Glomerular endothelial cell (primary cell): ENCODE results near the gene HDAC1. TPM values are rescaled to one million over a fixed set of nuclear protein-coding genes. Genes with fewer than 3 reads are reported as not detected.
"Not testable (repeated sequence)": the region's sequence is repeated elsewhere in the genome, so short reads cannot be mapped to it uniquely, and the experiment has no call there.

Experiments used
- DNase-seq: peaks from one replicate; pipeline ENCODE4 v3.0.0-alpha.2; 2011; ENCODE audit warnings: low read depth, low spot score; ENCODE audit errors: extremely low read depth
- total RNA-seq: library from RNA; depleted of rRNA; stranded (reverse); fragments of >200 nt; gene quantifications from 2 replicates; pipeline ENCODE4 v1.2.3, GENCODE V29; 2015

Gene HDAC1
- total RNA-seq, 1 donor from 2014 or later, result 150 TPM

DNA sequence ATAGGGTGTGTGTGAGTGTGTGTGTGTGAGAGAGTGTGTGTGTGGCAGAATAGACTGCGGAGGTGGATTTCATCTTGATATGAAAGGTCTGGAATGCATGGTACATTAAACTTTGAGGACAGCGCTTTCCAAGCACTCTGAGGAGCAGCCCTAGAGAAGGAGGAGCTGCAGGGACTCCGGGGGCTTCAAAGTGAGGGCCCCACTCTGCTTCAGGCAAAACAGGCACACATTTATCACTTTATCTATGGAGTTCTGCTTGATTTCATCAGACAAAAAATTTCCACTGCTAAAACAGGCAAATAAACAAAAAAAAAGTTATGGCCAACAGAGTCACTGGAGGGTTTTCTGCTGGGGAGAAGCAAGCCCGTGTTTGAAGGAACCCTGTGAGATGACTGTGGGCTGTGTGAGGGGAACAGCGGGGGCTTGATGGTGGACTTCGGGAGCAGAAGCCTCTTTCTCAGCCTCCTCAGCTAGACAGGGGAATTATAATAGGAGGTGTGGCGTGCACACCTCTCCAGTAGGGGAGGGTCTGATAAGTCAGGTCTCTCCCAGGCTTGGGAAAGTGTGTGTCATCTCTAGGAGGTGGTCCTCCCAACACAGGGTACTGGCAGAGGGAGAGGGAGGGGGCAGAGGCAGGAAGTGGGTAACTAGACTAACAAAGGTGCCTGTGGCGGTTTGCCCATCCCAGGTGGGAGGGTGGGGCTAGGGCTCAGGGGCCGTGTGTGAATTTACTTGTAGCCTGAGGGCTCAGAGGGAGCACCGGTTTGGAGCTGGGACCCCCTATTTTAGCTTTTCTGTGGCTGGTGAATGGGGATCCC, 18.3 kb upstream of the HDAC1 start:
- no peak for DNase-seq

DNA sequence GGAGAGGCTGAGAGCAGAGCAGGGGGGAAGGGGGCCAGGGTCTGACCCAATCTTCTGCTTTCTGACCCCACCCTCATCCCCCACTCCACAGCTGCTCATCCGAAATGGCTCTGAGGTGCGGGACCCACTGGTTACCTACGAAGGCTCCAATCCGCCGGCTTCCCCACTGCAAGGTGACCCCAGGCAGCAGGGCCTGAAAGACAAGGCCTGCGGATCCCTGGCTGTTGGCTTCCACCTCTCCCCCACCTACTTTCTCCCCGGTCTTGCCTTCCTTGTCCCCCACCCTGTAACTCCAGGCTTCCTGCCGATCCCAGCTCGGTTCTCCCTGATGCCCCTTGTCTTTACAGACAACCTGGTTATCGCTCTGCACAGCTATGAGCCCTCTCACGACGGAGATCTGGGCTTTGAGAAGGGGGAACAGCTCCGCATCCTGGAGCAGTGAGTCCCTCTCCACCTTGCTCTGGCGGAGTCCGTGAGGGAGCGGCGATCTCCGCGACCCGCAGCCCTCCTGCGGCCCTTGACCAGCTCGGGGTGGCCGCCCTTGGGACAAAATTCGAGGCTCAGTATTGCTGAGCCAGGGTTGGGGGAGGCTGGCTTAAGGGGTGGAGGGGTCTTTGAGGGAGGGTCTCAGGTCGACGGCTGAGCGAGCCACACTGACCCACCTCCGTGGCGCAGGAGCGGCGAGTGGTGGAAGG, 17.1 kb upstream of the HDAC1 start:
- no peak for DNase-seq

DNA sequence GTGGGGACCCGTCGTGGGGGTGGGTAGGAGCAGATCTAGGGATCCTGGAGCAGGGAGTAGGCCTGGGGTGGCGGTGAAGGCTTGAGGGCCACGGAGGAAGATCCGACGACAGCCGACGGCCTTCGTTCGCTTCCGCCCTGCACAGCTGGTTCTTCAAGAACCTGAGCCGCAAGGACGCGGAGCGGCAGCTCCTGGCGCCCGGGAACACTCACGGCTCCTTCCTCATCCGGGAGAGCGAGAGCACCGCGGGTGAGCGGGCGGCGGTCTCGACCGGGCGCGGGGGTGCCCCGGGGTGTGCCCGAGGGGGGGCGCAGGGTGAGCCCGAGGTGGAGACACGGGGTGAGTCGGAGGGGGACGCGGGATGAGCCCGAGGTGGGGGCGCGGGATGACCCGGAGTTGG, 16.5 kb upstream of the HDAC1 start:
- no peak for DNase-seq

DNA sequence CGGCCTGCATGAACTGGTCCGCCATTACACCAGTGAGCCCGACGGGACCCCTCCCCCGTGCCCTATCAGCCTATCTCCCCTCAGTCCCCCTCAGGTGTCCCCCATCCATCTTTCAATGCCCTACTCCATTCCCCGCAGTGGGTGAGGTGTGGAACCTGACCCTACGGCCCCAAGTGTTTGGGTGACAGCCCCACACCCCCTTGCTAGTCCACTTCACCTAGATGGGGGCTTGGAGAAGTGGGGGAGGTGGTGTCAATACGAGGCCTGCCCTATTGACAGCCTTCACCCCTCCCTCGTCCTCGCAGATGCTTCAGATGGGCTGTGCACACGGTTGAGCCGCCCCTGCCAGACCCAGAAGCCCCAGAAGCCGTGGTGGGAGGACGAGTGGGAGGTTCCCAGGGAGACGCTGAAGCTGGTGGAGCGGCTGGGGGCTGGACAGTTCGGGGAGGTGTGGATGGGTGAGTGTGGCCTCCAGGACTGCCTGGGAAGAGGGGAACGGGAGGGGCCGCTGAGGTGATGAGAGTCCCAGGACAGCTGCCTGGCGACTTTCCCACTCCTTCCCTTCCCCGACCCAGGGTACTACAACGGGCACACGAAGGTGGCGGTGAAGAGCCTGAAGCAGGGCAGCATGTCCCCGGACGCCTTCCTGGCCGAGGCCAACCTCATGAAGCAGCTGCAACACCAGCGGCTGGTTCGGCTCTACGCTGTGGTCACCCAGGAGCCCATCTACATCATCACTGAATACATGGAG, 15.7 kb upstream of the HDAC1 start:
- DNase-seq, result no peak

DNA sequence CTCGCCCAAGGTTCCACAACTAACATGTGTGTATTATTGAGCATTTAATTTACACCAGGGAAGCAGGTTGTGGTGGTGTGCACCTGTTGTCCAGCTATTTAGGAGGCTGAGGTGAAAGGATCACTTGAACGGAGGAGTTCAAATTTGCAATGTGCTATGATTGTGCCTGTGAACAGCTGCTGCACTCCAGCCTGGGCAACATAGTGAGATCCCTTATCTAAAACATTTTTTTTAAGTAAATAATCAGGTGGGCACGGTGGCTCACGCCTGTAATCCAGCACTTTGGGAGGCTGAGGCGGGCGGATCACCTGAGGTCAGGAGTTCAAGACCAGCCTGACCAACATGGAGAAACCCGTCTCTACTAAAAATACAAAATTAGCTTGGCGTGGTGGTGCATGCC, 7.1 kb upstream of the HDAC1 start:
- not testable (repeated sequence) for DNase-seq

DNA sequence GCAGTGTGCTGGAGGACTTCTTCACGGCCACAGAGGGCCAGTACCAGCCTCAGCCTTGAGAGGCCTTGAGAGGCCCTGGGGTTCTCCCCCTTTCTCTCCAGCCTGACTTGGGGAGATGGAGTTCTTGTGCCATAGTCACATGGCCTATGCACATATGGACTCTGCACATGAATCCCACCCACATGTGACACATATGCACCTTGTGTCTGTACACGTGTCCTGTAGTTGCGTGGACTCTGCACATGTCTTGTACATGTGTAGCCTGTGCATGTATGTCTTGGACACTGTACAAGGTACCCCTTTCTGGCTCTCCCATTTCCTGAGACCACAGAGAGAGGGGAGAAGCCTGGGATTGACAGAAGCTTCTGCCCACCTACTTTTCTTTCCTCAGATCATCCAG, 6.2 kb upstream of the HDAC1 start:
- no peak for DNase-seq

DNA sequence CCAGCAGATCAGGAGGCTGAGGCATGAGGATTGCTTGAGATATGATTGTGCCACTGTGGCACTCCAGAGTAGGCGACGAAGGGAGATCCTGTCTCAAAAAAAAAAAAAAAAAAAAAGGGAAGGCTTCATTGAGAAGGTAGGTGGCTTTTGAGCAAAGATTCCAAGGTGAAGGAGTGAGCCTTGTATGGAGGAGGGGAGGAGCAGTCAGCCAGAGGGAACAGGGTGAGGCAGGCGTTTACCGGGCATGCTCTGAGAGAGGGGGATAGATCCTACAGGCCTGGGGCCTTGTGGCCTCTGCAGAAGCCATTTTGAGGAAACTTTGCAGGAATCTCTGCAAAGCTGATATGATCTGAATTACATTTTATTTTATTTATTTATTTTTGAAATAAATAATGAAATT, 5.1 kb upstream of the HDAC1 start:
- DNase-seq, result no peak

DNA sequence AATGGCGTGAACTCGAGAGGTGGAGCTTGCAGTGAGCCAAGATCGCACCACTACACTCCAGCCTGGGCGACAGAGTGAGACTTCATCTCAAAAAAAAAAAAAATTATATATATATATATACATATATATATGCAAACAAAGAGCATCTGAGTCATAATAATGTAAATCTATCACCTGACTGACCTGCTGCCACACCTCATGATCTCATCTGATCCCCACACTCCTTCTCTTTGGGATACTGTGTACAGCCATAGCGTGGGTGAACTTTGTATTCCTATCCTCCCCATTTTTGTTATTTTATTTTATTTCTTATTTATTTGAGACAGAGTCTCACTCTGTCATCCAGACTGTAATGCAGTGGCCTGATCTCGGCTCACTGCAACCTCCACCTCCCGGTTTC, 2.6 kb upstream of the HDAC1 start:
- no peak for DNase-seq

DNA sequence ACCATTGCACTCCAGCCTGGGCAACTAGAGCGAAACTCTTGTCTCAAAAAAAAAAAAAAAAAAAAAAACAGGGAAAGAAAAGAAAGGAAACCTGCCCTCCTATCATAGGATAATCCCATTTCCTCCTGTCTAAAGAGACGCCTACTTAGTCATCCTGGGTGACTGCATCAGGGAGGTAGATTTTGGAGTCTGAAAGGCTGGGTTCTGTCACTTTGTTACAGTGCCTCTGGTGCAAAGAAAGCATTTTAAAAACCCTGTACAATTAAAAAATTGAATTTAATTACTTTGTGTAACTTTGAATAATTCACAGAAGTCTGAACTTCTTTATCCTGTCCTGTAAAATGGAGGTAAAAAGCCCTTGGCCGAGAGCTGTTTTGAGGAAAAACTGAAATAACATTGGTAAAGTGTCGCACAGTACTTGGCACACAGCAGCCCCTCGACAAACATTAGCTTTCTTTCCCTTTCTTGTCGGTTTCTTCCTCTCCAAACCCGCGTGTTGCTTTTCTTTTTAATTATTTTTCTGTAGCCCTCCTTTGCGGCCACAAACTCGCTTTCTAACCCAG, 657 bp upstream of the HDAC1 start:
- no peak for DNase-seq

DNA sequence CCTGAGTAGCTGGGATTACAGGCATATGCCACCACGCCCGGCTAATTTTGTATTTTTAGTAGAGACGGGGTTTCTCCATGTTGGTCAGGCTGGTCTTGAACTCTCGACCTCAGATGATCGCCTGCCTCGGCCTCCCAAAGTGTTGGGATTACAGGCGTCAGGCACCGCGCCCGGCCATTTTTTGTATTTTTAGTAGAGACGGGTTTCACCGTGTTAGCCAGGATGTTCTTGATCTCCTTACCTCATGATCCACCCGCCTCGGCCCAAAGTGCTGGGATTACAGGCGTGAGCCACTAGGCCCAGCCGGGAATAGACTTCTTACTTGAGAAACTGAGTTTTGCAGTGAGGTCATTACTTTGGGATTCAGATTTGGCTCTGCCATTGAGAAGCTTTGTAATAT, 6.3 kb downstream of the HDAC1 start:
- not testable (repeated sequence) for DNase-seq

DNA sequence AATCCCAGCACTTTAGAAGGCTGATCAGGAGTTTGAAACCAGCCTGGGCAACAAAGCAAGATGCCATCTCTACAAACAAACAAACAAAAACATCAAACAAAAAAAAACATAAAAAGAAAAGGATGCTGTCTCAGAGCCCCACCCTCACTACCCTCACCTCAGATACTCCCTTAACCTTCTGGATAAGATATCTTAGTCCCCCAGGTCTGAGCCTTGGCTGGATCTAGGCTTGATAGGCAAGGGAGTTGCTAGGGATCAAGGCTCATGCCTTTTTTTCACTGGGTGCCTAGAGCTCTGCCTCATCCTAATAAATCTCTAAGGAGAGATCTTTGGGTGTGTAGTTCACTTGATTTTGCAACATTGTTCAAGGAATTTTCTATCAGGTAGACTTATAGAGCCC, 7.4 kb downstream of the HDAC1 start:
- DNase-seq, result no peak

DNA sequence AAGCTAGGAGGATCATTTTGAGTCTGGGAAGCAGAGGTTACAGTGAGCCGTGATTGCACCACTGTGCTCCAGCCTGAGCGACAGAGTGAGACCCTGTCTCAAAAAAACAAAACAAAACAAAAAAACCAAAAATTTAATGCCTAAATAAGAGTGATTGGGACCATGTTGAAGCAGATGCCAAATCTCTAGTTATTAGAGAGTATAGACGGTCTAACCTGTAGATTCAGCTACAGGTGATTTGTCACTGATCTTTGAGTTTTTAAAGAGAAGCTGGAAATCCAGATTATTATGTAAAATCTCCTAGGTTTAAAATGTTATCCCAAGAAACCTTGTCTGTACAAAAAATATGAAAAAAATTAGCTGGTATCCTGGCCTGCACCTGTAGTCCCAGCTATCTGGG, 11.5 kb downstream of the HDAC1 start:
- DNase-seq, result no peak

DNA sequence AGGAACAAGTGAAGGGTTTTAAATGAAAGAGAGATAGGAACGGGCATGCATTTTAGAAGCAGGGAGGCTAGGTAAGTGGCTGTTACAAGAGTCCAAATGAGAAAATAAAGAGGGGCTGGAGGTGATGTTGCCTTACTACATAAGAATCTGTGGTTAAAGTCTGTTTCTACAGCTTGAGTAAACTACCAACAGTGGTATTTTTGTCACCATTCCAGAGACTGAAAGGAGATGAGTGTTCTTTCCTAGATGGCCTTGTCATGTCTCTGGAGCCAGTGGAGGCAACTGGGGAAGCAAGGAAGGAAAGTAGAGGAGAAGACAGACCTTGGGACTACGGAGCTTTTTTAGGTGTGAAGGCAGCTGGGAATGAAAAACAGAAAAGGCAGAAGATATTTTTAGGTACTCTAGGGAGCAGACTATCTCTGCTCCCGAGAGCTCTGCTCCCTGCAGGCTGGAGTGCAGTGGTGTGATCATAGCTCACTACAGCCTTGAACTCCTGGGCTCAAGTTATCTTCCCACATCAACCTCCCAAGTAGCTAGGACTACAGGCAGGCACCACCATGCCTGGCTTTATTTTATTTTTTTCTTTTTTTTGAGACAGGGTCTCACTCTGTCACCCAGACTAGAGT, 12.2 kb downstream of the HDAC1 start:
- no peak for DNase-seq

DNA sequence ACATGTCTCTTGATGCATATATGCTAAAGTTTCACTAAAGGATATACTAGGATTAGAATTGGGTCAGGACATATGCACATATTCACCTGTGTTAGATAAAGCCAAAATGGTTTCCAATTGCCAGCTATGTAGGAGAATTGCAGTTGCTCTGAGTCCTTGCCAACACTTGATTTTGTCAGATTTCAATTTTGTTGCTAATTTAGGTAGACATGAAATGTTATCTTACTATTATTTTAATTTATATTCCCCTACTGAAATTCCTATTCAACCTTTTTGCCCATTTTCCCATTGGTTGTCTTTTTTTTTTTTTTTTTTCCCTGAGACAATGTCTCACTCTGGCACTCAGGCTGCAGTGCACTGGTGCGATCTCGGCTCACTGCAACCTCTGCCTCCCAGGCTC, 13.4 kb downstream of the HDAC1 start:
- DNase-seq, result no peak

DNA sequence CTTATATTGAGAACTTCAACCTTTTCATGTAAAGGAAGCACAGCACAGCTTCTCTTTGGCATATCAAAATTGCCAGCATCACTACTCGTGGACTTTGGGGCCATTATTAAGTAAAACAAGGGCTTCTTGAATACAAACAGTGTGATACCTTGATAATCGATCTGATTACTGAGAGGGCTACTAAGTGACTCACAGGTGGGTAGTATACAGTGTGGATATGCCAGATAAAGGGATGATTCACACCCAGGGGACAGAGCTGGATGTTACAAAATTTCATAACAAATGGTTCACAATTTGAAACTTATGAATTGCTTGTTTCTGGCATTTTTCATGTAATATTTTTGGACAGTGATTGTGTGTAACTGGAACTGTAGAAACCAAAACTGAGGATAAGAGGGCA, 15.4 kb downstream of the HDAC1 start:
- DNase-seq, result no peak

DNA sequence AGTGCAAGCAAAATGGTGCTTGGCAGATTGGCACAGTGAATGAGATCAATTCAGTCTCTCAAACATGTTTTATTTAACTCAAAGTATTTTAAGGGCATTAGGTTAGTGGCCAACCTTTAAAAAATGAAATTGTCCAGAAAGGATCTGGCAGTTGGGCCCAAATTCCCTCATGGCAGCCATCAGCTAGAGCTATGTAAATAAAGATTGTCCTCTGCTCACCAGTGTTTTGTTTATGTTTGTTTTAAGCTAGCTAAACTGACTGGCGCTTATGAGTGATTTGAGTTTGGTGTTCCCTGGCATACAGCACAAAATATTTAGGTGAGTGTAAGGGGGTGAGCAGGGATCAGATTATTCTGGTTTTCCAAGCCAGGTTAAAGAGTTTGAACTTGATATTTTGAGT, 18.1 kb downstream of the HDAC1 start:
- no peak for DNase-seq

DNA sequence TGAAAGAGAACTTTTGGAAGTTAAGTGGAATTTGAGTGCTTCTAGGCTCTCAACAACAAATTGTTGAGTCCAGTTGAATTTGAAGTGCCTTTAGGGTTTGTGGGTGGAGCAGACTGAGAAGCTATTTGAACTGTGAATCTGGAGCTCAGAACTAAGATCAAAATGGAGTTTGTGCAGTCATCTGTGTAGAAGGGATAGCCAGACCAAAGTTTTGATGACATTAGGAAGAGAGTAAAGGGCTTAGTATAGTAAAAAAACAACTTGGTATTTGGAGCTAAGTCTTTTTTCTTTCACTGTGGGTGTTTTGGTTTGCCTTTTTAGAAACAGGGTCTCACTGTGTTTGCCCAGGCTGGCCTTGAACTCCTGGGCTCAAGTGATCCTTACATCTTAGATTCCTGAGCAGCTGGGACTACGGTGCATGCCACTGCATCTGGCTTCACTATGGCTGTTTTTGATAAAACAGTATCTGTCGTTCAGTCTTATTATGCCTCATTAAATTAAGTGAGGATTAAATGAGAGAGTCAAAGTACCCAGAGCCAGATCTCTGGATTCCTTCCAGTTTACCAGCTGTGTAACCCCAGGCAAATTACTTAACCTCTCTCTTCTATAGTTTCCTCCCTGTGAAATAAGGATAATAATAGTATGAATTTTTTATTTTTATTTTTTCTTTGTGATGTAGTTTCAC, 20.0 kb downstream of the HDAC1 start:
- no peak for DNase-seq

DNA sequence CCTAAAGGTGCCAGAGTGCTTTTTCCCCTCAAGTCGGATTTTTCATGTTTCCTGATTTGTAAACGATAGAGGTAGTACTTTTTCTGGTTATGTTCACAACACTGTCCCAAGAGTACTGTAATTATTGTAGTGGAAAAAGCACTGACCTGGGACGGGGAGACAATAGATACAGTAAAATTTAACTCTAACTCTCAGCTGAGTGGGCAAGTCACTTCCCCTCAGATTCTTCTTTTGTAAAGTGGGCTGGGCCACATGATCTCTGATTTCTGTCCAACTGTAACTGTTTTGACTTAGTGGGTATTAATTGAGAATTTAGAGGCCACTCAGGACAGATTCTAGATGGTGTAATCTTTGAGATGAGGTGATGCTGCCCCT, 25.0 kb downstream of the HDAC1 start:
- no peak for DNase-seq

DNA sequence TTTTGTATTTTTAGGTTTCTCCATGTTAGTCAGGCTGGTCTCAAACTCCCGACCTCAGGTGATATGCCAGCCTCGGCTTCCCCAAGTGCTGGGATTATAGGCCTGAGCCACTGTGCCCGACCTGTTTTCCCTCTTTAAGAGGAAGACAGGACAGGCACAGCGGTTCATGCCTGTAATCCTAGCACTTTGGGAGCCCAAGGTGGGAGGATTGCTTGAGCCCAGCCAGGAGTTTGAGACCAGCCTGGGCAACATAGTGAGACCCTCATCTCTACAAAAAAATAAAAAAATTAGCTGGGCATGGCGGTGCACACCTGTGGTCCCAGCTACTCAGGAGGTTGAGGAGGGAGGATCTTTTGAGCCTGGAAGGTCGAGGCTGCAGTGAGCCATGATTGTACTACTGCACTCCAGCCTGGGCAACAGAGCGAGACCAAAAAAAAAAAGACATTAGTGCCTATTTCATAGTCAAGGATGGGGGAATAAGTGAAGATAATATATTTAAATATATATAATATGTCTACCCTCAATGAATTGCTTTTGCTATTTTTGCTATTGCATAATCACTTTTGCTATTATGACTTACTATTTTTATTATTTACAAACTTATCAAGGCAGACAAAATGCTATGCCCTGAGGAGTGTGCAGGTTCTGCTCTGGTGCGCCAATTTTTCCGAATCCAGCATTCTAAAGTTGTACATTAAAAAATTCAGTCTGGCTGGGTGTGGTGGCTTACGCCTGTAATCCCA, 26.4 kb downstream of the HDAC1 start:
- DNase-seq, result no peak
